ENCODE results near the gene MRPL23.

DNA sequence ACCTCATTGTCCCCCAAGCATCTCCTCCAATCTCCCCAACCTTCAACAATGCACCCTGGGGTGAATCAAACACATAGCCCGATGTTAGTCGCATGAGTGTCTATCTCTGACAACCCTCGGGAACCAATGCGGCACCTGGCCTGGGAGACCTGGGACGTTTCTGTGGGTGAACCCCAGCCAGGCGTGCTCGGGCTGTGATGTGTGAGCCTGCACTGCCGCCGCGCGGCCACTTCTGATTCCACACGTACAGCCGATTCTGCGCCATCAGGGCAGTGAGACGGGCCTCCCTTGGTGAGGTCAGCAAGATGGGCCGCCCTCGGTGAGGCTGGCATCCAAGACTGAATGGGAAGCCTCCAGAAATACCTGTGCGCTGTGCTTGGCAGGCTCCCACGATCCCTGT is 55.7 kb downstream of the MRPL23 start:
- TF ChIP-seq RAD21 (IDR thresholded peaks at IDR 0.05) (no peak), SP1 (IDR thresholded peaks at IDR 0.05) (no peak), RXRA (IDR thresholded peaks at IDR 0.05) (no peak), YY1 (IDR thresholded peaks at IDR 0.05) (no peak), TAF1 (conservative IDR thresholded peaks at IDR 0.05) (no peak), GABPA (IDR thresholded peaks at IDR 0.05 in 1 of 2, conservative IDR thresholded peaks at IDR 0.05 in 1 of 2) (no peak)
- TF ChIP-seq, protein P1, sequence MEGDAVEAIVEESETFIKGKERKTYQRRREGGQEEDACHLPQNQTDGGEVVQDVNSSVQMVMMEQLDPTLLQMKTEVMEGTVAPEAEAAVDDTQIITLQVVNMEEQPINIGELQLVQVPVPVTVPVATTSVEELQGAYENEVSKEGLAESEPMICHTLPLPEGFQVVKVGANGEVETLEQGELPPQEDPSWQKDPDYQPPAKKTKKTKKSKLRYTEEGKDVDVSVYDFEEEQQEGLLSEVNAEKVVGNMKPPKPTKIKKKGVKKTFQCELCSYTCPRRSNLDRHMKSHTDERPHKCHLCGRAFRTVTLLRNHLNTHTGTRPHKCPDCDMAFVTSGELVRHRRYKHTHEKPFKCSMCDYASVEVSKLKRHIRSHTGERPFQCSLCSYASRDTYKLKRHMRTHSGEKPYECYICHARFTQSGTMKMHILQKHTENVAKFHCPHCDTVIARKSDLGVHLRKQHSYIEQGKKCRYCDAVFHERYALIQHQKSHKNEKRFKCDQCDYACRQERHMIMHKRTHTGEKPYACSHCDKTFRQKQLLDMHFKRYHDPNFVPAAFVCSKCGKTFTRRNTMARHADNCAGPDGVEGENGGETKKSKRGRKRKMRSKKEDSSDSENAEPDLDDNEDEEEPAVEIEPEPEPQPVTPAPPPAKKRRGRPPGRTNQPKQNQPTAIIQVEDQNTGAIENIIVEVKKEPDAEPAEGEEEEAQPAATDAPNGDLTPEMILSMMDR (IDR thresholded peaks at IDR 0.05; ENCODE audit: low read depth, low read length, missing input control) = no peak
- TF ChIP-seq, protein P2, sequence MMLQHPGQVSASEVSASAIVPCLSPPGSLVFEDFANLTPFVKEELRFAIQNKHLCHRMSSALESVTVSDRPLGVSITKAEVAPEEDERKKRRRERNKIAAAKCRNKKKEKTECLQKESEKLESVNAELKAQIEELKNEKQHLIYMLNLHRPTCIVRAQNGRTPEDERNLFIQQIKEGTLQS (IDR thresholded peaks at IDR 0.05) = no peak
- TF ChIP-seq, protein P3, sequence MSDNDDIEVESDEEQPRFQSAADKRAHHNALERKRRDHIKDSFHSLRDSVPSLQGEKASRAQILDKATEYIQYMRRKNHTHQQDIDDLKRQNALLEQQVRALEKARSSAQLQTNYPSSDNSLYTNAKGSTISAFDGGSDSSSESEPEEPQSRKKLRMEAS (IDR thresholded peaks at IDR 0.05) = no peak
- TF ChIP-seq, protein P4, sequence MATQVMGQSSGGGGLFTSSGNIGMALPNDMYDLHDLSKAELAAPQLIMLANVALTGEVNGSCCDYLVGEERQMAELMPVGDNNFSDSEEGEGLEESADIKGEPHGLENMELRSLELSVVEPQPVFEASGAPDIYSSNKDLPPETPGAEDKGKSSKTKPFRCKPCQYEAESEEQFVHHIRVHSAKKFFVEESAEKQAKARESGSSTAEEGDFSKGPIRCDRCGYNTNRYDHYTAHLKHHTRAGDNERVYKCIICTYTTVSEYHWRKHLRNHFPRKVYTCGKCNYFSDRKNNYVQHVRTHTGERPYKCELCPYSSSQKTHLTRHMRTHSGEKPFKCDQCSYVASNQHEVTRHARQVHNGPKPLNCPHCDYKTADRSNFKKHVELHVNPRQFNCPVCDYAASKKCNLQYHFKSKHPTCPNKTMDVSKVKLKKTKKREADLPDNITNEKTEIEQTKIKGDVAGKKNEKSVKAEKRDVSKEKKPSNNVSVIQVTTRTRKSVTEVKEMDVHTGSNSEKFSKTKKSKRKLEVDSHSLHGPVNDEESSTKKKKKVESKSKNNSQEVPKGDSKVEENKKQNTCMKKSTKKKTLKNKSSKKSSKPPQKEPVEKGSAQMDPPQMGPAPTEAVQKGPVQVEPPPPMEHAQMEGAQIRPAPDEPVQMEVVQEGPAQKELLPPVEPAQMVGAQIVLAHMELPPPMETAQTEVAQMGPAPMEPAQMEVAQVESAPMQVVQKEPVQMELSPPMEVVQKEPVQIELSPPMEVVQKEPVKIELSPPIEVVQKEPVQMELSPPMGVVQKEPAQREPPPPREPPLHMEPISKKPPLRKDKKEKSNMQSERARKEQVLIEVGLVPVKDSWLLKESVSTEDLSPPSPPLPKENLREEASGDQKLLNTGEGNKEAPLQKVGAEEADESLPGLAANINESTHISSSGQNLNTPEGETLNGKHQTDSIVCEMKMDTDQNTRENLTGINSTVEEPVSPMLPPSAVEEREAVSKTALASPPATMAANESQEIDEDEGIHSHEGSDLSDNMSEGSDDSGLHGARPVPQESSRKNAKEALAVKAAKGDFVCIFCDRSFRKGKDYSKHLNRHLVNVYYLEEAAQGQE (IDR thresholded peaks at IDR 0.05) = no peak
- TF ChIP-seq, protein P5, sequence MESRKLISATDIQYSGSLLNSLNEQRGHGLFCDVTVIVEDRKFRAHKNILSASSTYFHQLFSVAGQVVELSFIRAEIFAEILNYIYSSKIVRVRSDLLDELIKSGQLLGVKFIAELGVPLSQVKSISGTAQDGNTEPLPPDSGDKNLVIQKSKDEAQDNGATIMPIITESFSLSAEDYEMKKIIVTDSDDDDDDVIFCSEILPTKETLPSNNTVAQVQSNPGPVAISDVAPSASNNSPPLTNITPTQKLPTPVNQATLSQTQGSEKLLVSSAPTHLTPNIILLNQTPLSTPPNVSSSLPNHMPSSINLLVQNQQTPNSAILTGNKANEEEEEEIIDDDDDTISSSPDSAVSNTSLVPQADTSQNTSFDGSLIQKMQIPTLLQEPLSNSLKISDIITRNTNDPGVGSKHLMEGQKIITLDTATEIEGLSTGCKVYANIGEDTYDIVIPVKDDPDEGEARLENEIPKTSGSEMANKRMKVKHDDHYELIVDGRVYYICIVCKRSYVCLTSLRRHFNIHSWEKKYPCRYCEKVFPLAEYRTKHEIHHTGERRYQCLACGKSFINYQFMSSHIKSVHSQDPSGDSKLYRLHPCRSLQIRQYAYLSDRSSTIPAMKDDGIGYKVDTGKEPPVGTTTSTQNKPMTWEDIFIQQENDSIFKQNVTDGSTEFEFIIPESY (IDR thresholded peaks at IDR 0.05) = no peak

Measured in liver (tissue), 3 donors.